Measurements from ENCODE around the gene RSPH4A.
A peak's percentile ranks its signal among the peaks of the same experiment; 100 is the strongest.

Gene RSPH4A

GRCh38 chr6:116615937-116616736, at the start of gene RSPH4A:
Gene RSPH4A, plus strand, starts transcription at chr6:116616479. Its CDS starts 145 bp downstream, at chr6:116616624.
- Histone ChIP-seq H3K36me3 (ENCODE audit: control insufficient read depth, insufficient read depth, low read length, severe bottlenecking) (no peaks in the 10 kb centered on the region), H3K9ac (ENCODE audit: low read length) (peak within 1 kb of the TSS; percentile 86), H3K4me1 (ENCODE audit: control insufficient read depth, insufficient read depth, low read length) (peaks cover 9% of the 10 kb centered on the region), H3K9me3 (ENCODE audit: control insufficient read depth, low read length) (no peaks in the 10 kb centered on the region), H3K27me3 (replicated peaks; ENCODE audit: control insufficient read depth, insufficient read depth, low read length) (no peaks in the 10 kb centered on the region), H3K4me3 (ENCODE audit: low read length) (peak within 1 kb of the TSS; percentile 98)
- DNase-seq (ENCODE audit: low read depth) = peak; percentile 99

- H3K4me3 ChIP-seq (ENCODE audit: low read length) = no peak overlapping the region
- no peak overlapping the region for H3K9ac ChIP-seq (ENCODE audit: low read length)
- H3K4me1 ChIP-seq (ENCODE audit: control insufficient read depth, insufficient read depth, low read length) = peaks cover 17% of the 10 kb centered on the region
- no peaks in the 10 kb centered on the region for H3K9me3 ChIP-seq (ENCODE audit: control insufficient read depth, low read length)
- H3K36me3 ChIP-seq (ENCODE audit: control insufficient read depth, insufficient read depth, low read length, severe bottlenecking) = no peaks in the 10 kb centered on the region
- DNase-seq (ENCODE audit: low read depth) = peak; percentile 51
- no peaks in the 10 kb centered on the region for H3K27me3 ChIP-seq (replicated peaks; ENCODE audit: control insufficient read depth, insufficient read depth, low read length)
These were observed 48.2 kb upstream of the RSPH4A start for GRCh38 chr6:116568111-116568510.

GRCh38 chr6:116568821-116569755, 47.2 kb upstream of the RSPH4A start:
- H3K4me1 ChIP-seq (ENCODE audit: control insufficient read depth, insufficient read depth, low read length) = peaks cover 25% of the 10 kb centered on the region
- no peaks in the 10 kb centered on the region for H3K27me3 ChIP-seq (replicated peaks; ENCODE audit: control insufficient read depth, insufficient read depth, low read length)
- no peaks in the 10 kb centered on the region for H3K36me3 ChIP-seq (ENCODE audit: control insufficient read depth, insufficient read depth, low read length, severe bottlenecking)
- no peak overlapping the region for H3K9ac ChIP-seq (ENCODE audit: low read length)
- DNase-seq (ENCODE audit: low read depth) = no peak
- no peaks in the 10 kb centered on the region for H3K9me3 ChIP-seq (ENCODE audit: control insufficient read depth, low read length)
- H3K4me3 ChIP-seq (ENCODE audit: low read length) = no peak overlapping the region

- no peaks in the 10 kb centered on the region for H3K27me3 ChIP-seq (replicated peaks; ENCODE audit: control insufficient read depth, insufficient read depth, low read length)
- H3K9me3 ChIP-seq (ENCODE audit: control insufficient read depth, low read length) = no peaks in the 10 kb centered on the region
- H3K4me1 ChIP-seq (ENCODE audit: control insufficient read depth, insufficient read depth, low read length) = peaks cover 25% of the 10 kb centered on the region
- H3K4me3 ChIP-seq (ENCODE audit: low read length) = peak within 1 kb of the TSS; percentile 98
- DNase-seq (ENCODE audit: low read depth) = peak; percentile 100
- H3K9ac ChIP-seq (ENCODE audit: low read length) = peak within 1 kb of the TSS; percentile 97
- H3K36me3 ChIP-seq (ENCODE audit: control insufficient read depth, insufficient read depth, low read length, severe bottlenecking) = peaks cover 13% of the 10 kb centered on the region
These were observed 45.2 kb upstream of the RSPH4A start, which contains the start of gene RWDD1 for GRCh38 chr6:116570856-116571682. Gene RWDD1, plus strand, starts transcription at chr6:116571504. Its CDS starts 79 bp downstream, at chr6:116571583.

- Histone ChIP-seq H3K9ac (ENCODE audit: low read length) (peak overlapping the region; percentile 97), H3K9me3 (ENCODE audit: control insufficient read depth, low read length) (no peaks in the 10 kb centered on the region), H3K36me3 (ENCODE audit: control insufficient read depth, insufficient read depth, low read length, severe bottlenecking) (peaks cover 18% of the 10 kb centered on the region), H3K4me3 (ENCODE audit: low read length) (peak overlapping the region; percentile 98), H3K4me1 (ENCODE audit: control insufficient read depth, insufficient read depth, low read length) (peaks cover 25% of the 10 kb centered on the region), H3K27me3 (replicated peaks; ENCODE audit: control insufficient read depth, insufficient read depth, low read length) (no peaks in the 10 kb centered on the region)
- DNase-seq (ENCODE audit: low read depth) = no peak
These were observed 44.6 kb upstream of the RSPH4A start for GRCh38 chr6:116571683-116572000.

GRCh38 chr6:116572162-116572561, 44.1 kb upstream of the RSPH4A start:
- peak overlapping the region; percentile 98 for H3K4me3 ChIP-seq (ENCODE audit: low read length)
- no peaks in the 10 kb centered on the region for H3K27me3 ChIP-seq (replicated peaks; ENCODE audit: control insufficient read depth, insufficient read depth, low read length)
- H3K36me3 ChIP-seq (ENCODE audit: control insufficient read depth, insufficient read depth, low read length, severe bottlenecking) = peaks cover 24% of the 10 kb centered on the region
- DNase-seq (ENCODE audit: low read depth) = peak; percentile 80
- peaks cover 25% of the 10 kb centered on the region for H3K4me1 ChIP-seq (ENCODE audit: control insufficient read depth, insufficient read depth, low read length)
- no peaks in the 10 kb centered on the region for H3K9me3 ChIP-seq (ENCODE audit: control insufficient read depth, low read length)
- peak overlapping the region; percentile 97 for H3K9ac ChIP-seq (ENCODE audit: low read length)

- H3K9ac ChIP-seq (ENCODE audit: low read length) = no peak overlapping the region
- H3K4me1 ChIP-seq (ENCODE audit: control insufficient read depth, insufficient read depth, low read length) = peaks cover 26% of the 10 kb centered on the region
- no peaks in the 10 kb centered on the region for H3K27me3 ChIP-seq (replicated peaks; ENCODE audit: control insufficient read depth, insufficient read depth, low read length)
- peaks cover 32% of the 10 kb centered on the region for H3K36me3 ChIP-seq (ENCODE audit: control insufficient read depth, insufficient read depth, low read length, severe bottlenecking)
- no peak overlapping the region for H3K4me3 ChIP-seq (ENCODE audit: low read length)
- no peak for DNase-seq (ENCODE audit: low read depth)
- H3K9me3 ChIP-seq (ENCODE audit: control insufficient read depth, low read length) = no peaks in the 10 kb centered on the region
These were observed 41.1 kb upstream of the RSPH4A start for GRCh38 chr6:116575227-116575626.

GRCh38 chr6:116577486-116577885, 38.8 kb upstream of the RSPH4A start:
- Histone ChIP-seq H3K9me3 (ENCODE audit: control insufficient read depth, low read length) (no peaks in the 10 kb centered on the region), H3K4me1 (ENCODE audit: control insufficient read depth, insufficient read depth, low read length) (peaks cover 22% of the 10 kb centered on the region), H3K36me3 (ENCODE audit: control insufficient read depth, insufficient read depth, low read length, severe bottlenecking) (peaks cover 54% of the 10 kb centered on the region), H3K27me3 (replicated peaks; ENCODE audit: control insufficient read depth, insufficient read depth, low read length) (no peaks in the 10 kb centered on the region), H3K9ac (ENCODE audit: low read length) (no peak overlapping the region), H3K4me3 (ENCODE audit: low read length) (no peak overlapping the region)
- no peak for DNase-seq (ENCODE audit: low read depth)

GRCh38 chr6:116578335-116578734, 37.9 kb upstream of the RSPH4A start:
- Histone ChIP-seq H3K9me3 (ENCODE audit: control insufficient read depth, low read length) (no peaks in the 10 kb centered on the region), H3K9ac (ENCODE audit: low read length) (no peak overlapping the region), H3K27me3 (replicated peaks; ENCODE audit: control insufficient read depth, insufficient read depth, low read length) (no peaks in the 10 kb centered on the region), H3K4me1 (ENCODE audit: control insufficient read depth, insufficient read depth, low read length) (peaks cover 14% of the 10 kb centered on the region), H3K36me3 (ENCODE audit: control insufficient read depth, insufficient read depth, low read length, severe bottlenecking) (peaks cover 62% of the 10 kb centered on the region), H3K4me3 (ENCODE audit: low read length) (no peak overlapping the region)
- no peak for DNase-seq (ENCODE audit: low read depth)

- Histone ChIP-seq H3K9ac (ENCODE audit: low read length) (no peak overlapping the region), H3K9me3 (ENCODE audit: control insufficient read depth, low read length) (no peaks in the 10 kb centered on the region), H3K27me3 (replicated peaks; ENCODE audit: control insufficient read depth, insufficient read depth, low read length) (no peaks in the 10 kb centered on the region), H3K4me1 (ENCODE audit: control insufficient read depth, insufficient read depth, low read length) (peaks cover 12% of the 10 kb centered on the region), H3K36me3 (ENCODE audit: control insufficient read depth, insufficient read depth, low read length, severe bottlenecking) (peaks cover 69% of the 10 kb centered on the region), H3K4me3 (ENCODE audit: low read length) (no peak overlapping the region)
- no peak for DNase-seq (ENCODE audit: low read depth)
These were observed 37.1 kb upstream of the RSPH4A start for GRCh38 chr6:116579143-116579542.

Data from adipocyte (in vitro differentiated cells).